Measurements from ENCODE around the gene PRKD1. TPM values are rescaled to one million over a fixed set of nuclear protein-coding genes. Genes with fewer than 3 reads are reported as not detected.

PRKD1 gene
- total RNA-seq: 10 to 100 TPM; 27.4 to 30.9 (median 29.7) TPM

GRCh38 chr14:29927376-29928116 lies at the start of gene PRKD1:
TSS of gene PRKD1 (minus strand) at chr14:29927847.
- Histone ChIP-seq H3K4me1 (peaks cover 0 to 40% (median 7%) of the 10 kb centered on the region in 4 donors), H3K36me3 (no peaks in the 10 kb centered on the region), H3K27me3 (no peaks in the 10 kb centered on the region), H3K27ac (peak within 1 kb of the TSS; percentile 71 to 91 (median 84)), H3K9me3 (no peaks in the 10 kb centered on the region), H3K4me3 (peak within 1 kb of the TSS; percentile 61 to 79 (median 77))
- TF ChIP-seq EP300 (IDR thresholded peaks at IDR 0.05) (no peak), CTCF (IDR thresholded peaks at IDR 0.05) (peak; percentile 22 to 66 (median 41))
- DNase-seq (ENCODE audit: low spot score in 2 of 2): peak; percentile 18 to 28
- WGBS, 2 donors: 0% methylated on average over 18 to 42 of the region's 91 CpGs

- no peak overlapping the region for H3K27ac ChIP-seq
- no peaks in the 10 kb centered on the region for H3K36me3 ChIP-seq
- DNase-seq (ENCODE audit: low spot score in 2 of 2): no peak
- H3K4me3 ChIP-seq: no peak overlapping the region
- H3K4me1 ChIP-seq: no peaks in the 10 kb centered on the region
- TF ChIP-seq POLR2A (IDR thresholded peaks at IDR 0.05) (no peak), CTCF (IDR thresholded peaks at IDR 0.05) (no peak)
- H3K27me3 ChIP-seq: no peaks in the 10 kb centered on the region
- no peaks in the 10 kb centered on the region for H3K9me3 ChIP-seq
- WGBS, 2 donors: 98% methylated on average over 15 of the region's 15 CpGs
Observed at GRCh38 chr14:29971101-29971500, 43.5 kb upstream of the PRKD1 start.

GRCh38 chr14:29955087-29955486 lies 27.4 kb upstream of the PRKD1 start:
- H3K36me3 ChIP-seq: no peaks in the 10 kb centered on the region
- DNase-seq (ENCODE audit: low spot score in 2 of 2): no peak
- H3K9me3 ChIP-seq: peaks cover 0 to 10% (median 0%) of the 10 kb centered on the region in 4 donors
- no peaks in the 10 kb centered on the region for H3K27me3 ChIP-seq
- 86 to 92% methylated on average over 3 of the region's 3 CpGs for WGBS, 2 donors
- no peak overlapping the region for H3K27ac ChIP-seq
- H3K4me3 ChIP-seq: no peak overlapping the region
- TF ChIP-seq POLR2A (IDR thresholded peaks at IDR 0.05) (no peak), EP300 (IDR thresholded peaks at IDR 0.05) (no peak), CTCF (IDR thresholded peaks at IDR 0.05) (no peak)
- no peaks in the 10 kb centered on the region for H3K4me1 ChIP-seq

GRCh38 chr14:29953501-29953900 lies 25.9 kb upstream of the PRKD1 start:
- no peak overlapping the region for H3K27ac ChIP-seq
- no peaks in the 10 kb centered on the region for H3K4me1 ChIP-seq
- H3K36me3 ChIP-seq: no peaks in the 10 kb centered on the region
- no peak for DNase-seq (ENCODE audit: low spot score in 2 of 2)
- H3K4me3 ChIP-seq: no peak overlapping the region
- no peaks in the 10 kb centered on the region for H3K27me3 ChIP-seq
- WGBS, 2 donors: 78 to 79% methylated on average over 6 of the region's 6 CpGs
- peaks cover 0 to 10% (median 0%) of the 10 kb centered on the region in 4 donors for H3K9me3 ChIP-seq
- TF ChIP-seq POLR2A (IDR thresholded peaks at IDR 0.05) (no peak), EP300 (IDR thresholded peaks at IDR 0.05) (no peak), CTCF (IDR thresholded peaks at IDR 0.05) (no peak)

GRCh38 chr14:29944091-29944490 lies 16.4 kb upstream of the PRKD1 start:
- H3K27me3 ChIP-seq: no peaks in the 10 kb centered on the region
- H3K4me3 ChIP-seq: no peak overlapping the region
- TF ChIP-seq CTCF (IDR thresholded peaks at IDR 0.05): no peak
- TF ChIP-seq POLR2A (IDR thresholded peaks at IDR 0.05): no peak
- no peak for TF ChIP-seq EP300 (IDR thresholded peaks at IDR 0.05)
- no peaks in the 10 kb centered on the region for H3K4me1 ChIP-seq
- H3K27ac ChIP-seq: no peak overlapping the region
- H3K9me3 ChIP-seq: peaks cover 0 to 19% (median 5%) of the 10 kb centered on the region in 4 donors
- H3K36me3 ChIP-seq: no peaks in the 10 kb centered on the region
- no peak for DNase-seq (ENCODE audit: low spot score in 2 of 2)

All from tibial nerve (tissue), 4 donors.